Measurements from ENCODE around the gene IGF2BP3.

GRCh38 chr7:23373151-23374004, 96.9 kb downstream of the IGF2BP3 start:
- TF ChIP-seq CTCF (optimal IDR thresholded peaks at IDR 0.05 in 1 of 3, IDR thresholded peaks at IDR 0.05 in 1 of 3, conservative IDR thresholded peaks at IDR 0.05 in 1 of 3; ENCODE audit: extremely low read depth in 1 of 3, insufficient read depth in 2 of 3, low read length in 3 of 3): no peak
- TF ChIP-seq EZH2 (IDR thresholded peaks at IDR 0.05; ENCODE audit: low read length): no peak

Measured in keratinocyte (primary cell).